Testis (tissue), 2 donors: Measurements from ENCODE around the gene SSBP2.

Source experiments
- POLR2A ChIP-seq: fragments of 450-650 bp; IDR thresholded peaks from one replicate; pipeline ENCODE4 v1.6.1; 2017; ENCODE audit warnings: antibody characterized with exemption, mild to moderate bottlenecking, moderate library complexity
- TF ChIP-seq, protein P1 (sequence below), 3 experiments: fragments of 450-650 bp in 2 of 3; fragments of 200-600 bp in 1 of 3; sonication (generic) in 1 of 3; IDR thresholded peaks; one replicate each; pipeline ENCODE4 v1.5.1; 2016 to 2019; ENCODE audit warnings: antibody characterized with exemption in 3 of 3, mild to moderate bottlenecking in 2 of 3, moderate library complexity in 1 of 3

DNA sequence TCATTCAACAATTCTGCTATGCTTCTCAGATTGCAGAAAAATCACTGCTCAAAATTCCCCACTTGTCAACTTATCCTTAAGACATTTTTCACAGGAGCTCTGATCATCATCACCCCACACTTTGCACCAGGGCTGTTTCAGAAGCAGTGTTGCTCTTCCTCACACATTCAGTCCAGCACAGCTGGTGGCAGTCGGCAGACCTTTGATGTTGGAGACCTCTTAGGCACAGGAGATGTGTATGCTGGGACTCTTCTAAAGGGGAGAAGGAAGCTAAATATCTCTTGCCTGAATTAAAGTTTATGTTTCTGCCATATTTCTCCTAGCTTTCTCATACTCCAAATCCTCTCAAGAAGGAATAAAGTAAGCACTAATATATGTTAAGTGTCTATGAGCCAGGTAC, 44.8 kb upstream of the SSBP2 start:
- TF ChIP-seq, protein P1, sequence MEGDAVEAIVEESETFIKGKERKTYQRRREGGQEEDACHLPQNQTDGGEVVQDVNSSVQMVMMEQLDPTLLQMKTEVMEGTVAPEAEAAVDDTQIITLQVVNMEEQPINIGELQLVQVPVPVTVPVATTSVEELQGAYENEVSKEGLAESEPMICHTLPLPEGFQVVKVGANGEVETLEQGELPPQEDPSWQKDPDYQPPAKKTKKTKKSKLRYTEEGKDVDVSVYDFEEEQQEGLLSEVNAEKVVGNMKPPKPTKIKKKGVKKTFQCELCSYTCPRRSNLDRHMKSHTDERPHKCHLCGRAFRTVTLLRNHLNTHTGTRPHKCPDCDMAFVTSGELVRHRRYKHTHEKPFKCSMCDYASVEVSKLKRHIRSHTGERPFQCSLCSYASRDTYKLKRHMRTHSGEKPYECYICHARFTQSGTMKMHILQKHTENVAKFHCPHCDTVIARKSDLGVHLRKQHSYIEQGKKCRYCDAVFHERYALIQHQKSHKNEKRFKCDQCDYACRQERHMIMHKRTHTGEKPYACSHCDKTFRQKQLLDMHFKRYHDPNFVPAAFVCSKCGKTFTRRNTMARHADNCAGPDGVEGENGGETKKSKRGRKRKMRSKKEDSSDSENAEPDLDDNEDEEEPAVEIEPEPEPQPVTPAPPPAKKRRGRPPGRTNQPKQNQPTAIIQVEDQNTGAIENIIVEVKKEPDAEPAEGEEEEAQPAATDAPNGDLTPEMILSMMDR (IDR thresholded peaks at IDR 0.05), result no peak
- no peak for TF ChIP-seq POLR2A
